PFSK-1 (cell line): ENCODE data around the gene SLC6A8.

Experiments
- FOXP2 ChIP-seq: optimal IDR thresholded peaks from 2 replicates; pipeline ENCODE3; 2011; ENCODE audit warnings: borderline replicate concordance, control low read depth, inconsistent platforms; ENCODE audit not compliant: insufficient read depth; ENCODE audit errors: extremely low read length, extremely low read depth
- POLR2AphosphoS5 ChIP-seq: IDR thresholded peaks from 2 replicates; pipeline ENCODE4 v1.6.1; 2012; ENCODE audit warnings: low read depth, mild to moderate bottlenecking, control low read depth, low read length, moderate library complexity
- SIN3A ChIP-seq: IDR thresholded peaks from 2 replicates; pipeline ENCODE4 v1.6.1; 2012; ENCODE audit warnings: mild to moderate bottlenecking, low read length, moderate library complexity, borderline replicate concordance; ENCODE audit not compliant: insufficient read depth
- TAF1 ChIP-seq: IDR thresholded peaks from 2 replicates; pipeline ENCODE4 v1.6.1; 2012; ENCODE audit warnings: low read length, control low read depth, borderline replicate concordance; ENCODE audit not compliant: insufficient read depth
- TF ChIP-seq, protein P1 (sequence below), 2 experiments: IDR thresholded peaks; 2 replicates each; pipeline versions ENCODE4 v1.6.1 to v1.8.0; 2011 to 2012; ENCODE audit warnings: low read depth in 2 of 2, low read length in 2 of 2, control low read depth in 1 of 2, inconsistent platforms in 1 of 2, mild to moderate bottlenecking in 1 of 2, moderate library complexity in 1 of 2; ENCODE audit not compliant: insufficient read depth in 1 of 2

Gene SLC6A8

GRCh38 chrX:153740631-153741222 is 53.0 kb downstream of the SLC6A8 start:
- TF ChIP-seq TAF1 (no peak), POLR2AphosphoS5 (no peak), FOXP2 (no peak), SIN3A (no peak)
- TF ChIP-seq, protein P1, sequence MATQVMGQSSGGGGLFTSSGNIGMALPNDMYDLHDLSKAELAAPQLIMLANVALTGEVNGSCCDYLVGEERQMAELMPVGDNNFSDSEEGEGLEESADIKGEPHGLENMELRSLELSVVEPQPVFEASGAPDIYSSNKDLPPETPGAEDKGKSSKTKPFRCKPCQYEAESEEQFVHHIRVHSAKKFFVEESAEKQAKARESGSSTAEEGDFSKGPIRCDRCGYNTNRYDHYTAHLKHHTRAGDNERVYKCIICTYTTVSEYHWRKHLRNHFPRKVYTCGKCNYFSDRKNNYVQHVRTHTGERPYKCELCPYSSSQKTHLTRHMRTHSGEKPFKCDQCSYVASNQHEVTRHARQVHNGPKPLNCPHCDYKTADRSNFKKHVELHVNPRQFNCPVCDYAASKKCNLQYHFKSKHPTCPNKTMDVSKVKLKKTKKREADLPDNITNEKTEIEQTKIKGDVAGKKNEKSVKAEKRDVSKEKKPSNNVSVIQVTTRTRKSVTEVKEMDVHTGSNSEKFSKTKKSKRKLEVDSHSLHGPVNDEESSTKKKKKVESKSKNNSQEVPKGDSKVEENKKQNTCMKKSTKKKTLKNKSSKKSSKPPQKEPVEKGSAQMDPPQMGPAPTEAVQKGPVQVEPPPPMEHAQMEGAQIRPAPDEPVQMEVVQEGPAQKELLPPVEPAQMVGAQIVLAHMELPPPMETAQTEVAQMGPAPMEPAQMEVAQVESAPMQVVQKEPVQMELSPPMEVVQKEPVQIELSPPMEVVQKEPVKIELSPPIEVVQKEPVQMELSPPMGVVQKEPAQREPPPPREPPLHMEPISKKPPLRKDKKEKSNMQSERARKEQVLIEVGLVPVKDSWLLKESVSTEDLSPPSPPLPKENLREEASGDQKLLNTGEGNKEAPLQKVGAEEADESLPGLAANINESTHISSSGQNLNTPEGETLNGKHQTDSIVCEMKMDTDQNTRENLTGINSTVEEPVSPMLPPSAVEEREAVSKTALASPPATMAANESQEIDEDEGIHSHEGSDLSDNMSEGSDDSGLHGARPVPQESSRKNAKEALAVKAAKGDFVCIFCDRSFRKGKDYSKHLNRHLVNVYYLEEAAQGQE (IDR thresholded peaks at IDR 0.05; ENCODE audit: insufficient read depth in 1 of 2, low read depth in 2 of 2, low read length in 2 of 2) = no peak

DNA sequence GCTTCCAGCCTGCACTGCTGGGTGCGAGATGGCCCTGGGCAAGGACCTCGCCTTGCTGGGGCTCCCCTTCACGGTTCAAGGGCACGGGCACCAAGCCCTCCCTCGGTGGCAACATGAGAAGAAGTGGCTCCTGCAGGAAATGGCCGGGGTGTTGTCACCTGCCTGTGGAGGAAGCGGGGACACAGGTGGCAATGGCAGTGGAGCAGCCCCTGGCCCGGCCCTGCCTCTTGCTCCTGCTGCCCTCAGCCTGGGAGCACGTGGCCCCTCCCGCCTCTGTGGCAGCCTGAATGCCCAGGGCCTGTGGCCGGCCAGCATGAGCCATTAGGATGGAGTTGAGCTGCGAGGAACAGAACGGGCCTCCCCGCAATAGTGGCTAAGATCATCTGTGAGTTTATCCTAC is 53.7 kb downstream of the SLC6A8 start:
- TF ChIP-seq TAF1 (no peak), SIN3A (no peak), FOXP2 (no peak), POLR2AphosphoS5 (no peak)
- TF ChIP-seq, protein P1 (IDR thresholded peaks at IDR 0.05; ENCODE audit: insufficient read depth in 1 of 2, low read depth in 2 of 2, low read length in 2 of 2) = no peak

GRCh38 chrX:153744210-153745066 is 56.7 kb downstream of the SLC6A8 start:
- no peak for TF ChIP-seq FOXP2
- no peak for TF ChIP-seq POLR2AphosphoS5
- no peak for TF ChIP-seq TAF1
- TF ChIP-seq SIN3A = no peak
- TF ChIP-seq, protein P1 (IDR thresholded peaks at IDR 0.05; ENCODE audit: insufficient read depth in 1 of 2, low read depth in 2 of 2, low read length in 2 of 2) = no peak
